ENCODE results near the gene TEDC1.

Gene TEDC1

DNA sequence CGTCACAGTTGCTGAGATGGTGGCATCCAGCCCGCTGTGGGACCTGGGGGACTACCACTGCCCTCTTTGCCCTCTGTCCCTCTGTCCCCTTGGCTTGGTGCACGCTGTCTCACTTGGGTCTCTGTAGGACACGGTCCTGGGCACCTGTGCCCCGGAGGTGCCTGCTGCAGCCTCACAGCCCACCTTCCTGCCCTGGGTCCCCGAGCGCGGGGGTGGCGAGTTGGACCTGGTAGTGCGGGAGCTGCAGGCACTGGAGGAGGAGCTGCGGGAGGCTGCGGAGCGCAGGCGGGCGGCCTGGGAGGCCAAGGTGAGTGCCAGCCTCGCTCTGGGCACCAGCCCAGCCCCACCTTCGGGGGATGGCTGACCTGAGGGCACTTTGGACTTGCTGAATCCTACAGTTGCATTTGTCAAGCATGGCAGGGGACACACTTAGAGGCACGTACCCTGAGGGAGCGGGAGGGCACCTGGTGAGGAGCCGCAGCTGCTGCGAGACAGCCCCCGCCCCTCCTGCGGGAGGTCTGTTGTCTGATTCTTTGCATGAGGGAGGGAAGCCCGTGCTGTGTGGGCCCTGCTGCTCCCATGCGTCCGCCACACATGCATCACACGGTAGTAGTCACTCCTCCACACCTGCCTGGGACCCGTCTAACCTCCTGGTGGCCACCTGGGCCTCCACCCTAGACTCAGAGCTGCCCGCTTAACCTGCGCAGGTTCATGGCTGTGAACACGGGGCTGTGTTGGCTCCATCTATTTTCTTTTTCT is 6.8 kb downstream of the TEDC1 start:
- DNase-seq (ENCODE audit: low read depth): no peak

DNA sequence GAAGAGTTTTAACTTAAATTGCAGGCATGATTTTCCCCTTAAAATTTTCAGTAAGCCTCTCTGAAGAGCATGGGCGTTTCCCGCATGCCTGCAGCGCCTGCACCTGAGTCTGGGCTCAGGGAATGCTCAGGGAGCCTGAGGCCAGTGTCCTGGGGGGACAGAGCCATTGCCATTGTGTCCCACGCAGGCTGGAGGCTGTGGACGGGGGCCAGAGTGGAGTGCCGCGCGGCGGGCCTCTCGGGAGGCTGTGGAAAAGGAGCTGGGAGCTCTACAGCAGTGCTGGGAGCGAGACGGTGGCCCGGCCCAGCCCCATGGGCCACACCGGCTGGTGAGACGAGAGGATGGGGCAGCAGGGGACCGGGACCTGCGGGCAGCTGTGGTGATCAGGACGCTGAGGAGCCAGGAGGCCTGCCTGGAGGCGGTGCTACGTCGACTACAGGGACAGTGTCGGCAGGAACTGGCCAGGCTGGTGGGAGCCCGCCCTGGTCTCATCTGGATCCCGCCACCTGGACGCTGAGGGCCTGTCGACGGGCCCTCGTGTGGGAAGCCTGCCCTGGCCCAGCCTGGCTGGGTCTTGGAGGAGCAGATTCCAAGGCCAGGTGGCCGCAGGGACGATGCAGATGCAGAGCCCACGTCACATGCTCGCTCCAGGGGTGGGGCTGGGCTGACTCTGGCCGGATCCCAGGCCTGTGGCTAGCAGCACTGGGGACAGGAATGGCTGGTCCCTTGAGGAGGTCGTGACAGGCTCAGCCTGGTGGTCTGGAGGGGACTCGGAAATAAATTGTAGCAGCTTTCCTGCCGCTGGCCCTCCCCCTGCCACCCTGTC is 7.6 kb downstream of the TEDC1 start:
- no peak for DNase-seq (ENCODE audit: low read depth)

DNA sequence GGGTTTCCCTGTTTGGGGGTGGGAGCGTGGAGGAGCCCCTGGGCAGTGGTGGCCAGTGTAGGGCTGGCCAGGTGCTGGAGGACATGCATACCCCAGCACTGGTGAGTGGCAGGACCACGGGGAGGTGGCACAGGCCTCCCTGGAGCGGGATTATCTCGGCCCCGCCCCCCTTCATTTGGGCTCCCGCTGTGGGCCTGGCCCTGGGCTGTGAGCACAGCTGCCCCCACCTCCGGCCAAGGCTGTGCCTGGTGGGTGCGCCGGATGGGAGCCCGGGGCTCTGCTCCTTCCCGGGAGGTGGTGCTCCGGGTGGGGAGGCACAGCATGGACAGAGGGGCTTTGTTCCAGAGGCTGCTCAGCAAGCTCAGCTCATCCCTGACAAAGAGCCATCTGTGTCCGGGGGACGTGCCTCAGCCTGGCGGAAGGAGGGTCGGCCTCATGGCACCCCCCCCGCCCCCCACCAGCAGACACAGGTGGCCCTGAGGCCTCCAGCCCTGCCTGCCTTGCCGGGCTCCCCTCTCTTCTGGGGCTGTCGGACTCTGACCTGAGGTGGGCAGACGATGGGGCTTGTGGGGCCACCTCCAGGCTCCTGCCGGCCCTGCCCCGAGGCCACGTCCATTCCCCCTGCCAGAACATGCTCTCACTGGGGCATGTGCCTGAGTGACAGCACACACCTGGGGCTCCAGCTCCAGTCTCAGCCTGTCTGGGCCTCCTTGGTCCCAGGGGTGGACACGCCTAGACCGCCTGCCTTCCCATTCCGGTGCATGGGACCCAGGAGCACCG is 8.4 kb downstream of the TEDC1 start:
- no peak for DNase-seq (ENCODE audit: low read depth)

DNA sequence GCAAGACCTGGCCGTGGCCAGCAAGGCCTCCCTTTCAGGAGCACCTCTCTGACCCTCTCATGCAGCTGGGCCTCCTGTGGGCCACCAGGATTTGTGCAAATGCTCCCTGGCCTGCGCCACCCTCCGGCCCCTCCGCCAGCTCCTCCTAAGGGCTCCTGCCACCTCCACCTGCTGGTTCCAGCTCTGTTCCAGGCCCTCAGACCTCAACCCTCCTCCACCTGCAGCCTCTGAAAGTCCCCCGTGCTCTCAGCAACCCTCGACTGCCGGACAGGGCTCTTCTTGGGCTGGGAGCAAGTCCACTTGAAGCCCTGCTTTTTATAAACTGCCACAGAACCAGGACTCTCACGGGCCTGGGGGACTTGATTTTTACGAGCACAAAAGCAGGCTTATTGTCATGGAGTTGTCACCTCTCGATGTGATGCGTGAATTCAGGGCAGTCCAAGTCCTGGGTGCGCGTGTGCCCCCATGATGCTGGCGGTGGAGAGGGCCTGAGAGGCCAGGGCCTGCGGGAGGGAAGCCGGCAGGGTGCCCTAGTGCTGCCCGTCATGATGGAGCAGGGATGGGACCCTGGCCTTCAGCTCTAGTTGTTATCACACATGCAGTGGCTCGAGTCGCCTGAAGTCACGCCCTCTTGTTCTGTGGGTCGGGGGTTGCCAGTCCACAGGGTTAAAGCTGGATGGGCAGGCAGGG is 9.1 kb downstream of the TEDC1 start:
- no peak for DNase-seq (ENCODE audit: low read depth)

DNA sequence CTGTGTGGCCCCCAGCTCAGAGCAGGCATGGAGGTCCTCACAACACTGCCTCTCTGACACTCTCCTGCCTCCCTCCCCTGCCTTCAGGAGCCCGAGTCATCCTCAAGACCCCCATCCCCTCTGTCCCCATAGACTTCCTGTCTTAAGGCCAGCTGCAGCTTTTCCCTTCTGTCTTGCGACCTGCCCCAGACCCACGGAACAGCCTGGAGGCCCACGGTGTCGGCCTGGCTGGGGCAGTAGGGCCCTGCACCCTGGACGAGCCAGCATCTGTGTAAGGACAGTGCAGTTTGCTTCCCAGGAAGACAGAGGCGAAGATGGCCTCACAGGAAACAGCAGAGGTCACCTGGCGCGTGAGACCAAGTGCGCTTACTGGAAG is 9.7 kb downstream of the TEDC1 start:
- no peak for DNase-seq (ENCODE audit: low read depth)

DNA sequence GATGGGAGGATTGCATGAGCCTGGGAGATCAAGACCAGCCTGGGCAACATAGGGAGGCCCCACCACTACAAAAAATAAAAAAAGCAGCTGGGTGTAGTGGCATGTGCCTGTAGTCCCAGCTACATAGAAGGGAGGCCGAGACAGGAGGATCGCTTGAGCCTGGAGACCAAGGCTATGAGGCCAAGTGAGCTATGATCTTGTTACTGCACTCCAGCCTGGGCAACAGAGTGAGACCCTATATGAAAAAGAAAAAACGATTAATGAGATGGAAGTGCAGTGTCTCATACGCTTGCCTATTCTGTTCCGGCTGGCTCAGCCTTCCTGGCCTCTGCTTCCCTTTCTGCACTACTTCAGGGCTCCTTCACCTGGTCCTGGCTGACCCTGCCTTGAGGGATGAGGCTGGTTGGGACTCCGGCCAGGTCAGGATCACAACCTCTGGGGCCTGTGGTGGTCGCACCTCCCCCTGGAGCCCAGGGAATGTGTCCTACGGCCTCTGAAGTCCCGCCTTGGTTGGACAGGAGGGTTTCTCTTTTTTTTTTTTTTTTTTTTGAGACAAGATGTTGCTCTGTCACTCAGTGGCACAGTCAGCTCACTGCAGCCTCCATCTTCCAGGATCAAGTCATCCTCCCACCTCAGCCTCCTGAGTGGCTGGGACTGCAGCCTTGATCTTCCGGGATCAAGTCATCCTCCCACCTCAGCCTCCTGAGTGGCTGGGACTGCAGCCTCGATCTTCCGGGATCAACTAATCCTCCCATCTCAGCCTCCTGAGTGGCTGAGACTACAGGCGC is 10.7 kb downstream of the TEDC1 start:
- no peak for DNase-seq (ENCODE audit: low read depth)

DNA sequence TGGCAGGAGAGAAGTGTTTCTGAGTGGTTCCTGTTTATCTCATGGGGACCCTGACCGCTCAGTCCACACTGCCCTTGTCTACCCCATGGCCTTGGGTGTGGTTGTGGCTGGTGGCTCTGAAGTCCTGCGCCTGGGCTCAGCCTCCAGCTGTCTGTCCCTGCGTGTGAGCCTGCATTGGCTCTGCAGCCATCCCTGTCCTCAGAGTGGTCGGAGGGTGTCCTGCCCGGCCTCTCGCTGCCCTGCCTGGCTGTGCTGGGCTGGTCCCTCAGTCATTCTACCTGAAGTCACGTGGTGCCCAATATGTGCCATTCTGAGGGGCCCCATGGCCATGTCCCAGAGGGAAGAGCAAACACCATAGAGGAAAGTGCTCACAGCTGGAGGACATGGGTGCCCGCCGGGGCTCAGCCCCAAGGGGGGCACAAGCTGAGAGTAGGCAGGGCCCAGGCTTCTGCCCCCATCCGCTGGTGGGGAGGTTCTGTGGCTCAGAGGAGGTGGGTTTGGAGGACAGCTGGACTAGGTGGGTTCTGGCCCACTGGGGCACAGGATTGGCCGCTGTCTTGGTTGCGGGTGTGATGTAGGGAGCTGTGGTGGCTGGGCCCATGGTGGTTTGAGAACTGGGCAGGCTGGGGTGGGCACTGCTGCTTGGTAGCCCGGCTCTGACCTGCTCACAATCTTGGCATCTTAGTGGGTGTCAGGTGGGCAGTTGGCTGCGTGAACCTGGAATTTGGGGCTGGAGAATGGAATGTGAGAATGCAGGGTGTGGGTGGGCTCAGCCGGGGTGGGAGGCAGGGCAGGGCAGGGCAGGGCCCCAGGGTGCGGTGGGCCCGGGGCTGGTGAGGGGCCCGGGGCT is 11.6 kb downstream of the TEDC1 start:
- no peak for DNase-seq (ENCODE audit: low read depth)

DNA sequence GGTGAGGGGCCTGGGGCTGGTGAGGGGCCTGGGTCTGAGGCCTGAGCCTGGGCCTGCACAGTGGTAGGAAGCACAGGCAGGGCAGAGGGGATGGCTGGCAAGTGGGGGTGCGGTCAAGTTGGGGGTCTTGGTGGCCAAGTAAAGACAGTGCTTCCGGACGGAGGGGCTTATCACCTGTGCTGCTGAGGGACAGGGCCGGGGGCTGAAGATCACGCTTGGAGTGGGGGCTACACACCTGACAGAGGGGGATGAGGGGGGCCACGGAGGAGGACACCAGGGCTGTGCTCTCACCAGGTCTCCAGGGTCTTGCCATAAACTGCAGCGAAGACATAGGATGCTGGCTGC is 12.2 kb downstream of the TEDC1 start:
- DNase-seq (ENCODE audit: low read depth): no peak

DNA sequence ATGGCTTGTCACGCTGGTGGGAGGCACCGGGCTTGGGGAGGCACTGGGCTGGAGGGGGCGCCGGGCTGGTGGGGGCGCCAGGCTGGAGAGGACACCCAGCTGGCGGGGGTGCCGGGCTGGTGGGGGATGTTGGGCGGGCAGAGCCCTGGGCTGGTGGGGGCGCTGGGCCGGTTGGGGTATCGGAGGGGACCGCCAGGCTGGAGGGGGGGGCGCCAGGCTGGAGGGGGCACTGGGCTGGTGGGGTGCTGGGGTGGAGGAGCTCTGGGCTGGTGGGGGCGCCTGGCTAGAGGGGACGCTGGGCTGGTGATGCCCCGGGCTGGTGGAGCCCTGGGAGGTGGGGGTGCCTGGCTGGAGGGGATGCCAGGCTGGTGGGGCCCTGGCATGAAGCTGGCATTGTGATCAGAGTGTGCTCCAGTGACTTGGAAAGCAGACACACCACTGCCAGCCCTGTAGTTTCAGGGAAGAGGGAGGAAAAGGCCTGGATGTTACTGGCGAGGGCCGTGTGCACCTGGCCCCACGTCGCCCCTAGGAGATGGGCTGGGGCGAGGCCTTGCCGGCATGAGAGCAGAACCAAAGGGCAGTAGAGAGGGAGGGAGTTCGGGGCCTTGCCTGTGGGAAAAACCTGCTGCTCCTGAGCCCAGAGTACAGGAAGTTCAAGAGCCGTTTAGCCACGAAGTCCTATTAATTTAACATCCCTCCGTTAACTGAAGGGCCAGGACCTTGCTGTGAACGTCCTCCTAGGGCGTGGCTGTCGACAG is 13.1 kb downstream of the TEDC1 start:
- DNase-seq (ENCODE audit: low read depth): no peak

DNA sequence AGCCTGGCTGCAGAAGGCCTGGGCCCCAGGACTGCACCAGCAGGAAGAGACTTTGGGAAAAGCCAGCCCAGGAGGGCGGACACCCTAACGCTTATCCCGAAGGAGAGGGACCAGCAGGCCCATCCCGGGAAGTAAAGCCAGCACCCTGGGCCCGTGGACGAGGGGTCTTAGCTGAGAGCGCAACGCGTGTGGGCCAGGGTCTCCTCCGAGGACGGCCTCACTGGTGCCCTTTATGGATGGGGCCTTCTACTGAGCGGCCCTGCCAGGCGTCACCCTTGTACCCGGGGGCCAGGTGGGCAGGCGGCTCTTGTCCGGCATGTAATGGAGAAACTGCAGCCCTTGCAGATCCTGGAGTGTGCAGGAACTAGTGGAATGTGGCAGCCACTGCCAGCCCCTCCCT is 14.1 kb downstream of the TEDC1 start:
- no peak for DNase-seq (ENCODE audit: low read depth)

DNA sequence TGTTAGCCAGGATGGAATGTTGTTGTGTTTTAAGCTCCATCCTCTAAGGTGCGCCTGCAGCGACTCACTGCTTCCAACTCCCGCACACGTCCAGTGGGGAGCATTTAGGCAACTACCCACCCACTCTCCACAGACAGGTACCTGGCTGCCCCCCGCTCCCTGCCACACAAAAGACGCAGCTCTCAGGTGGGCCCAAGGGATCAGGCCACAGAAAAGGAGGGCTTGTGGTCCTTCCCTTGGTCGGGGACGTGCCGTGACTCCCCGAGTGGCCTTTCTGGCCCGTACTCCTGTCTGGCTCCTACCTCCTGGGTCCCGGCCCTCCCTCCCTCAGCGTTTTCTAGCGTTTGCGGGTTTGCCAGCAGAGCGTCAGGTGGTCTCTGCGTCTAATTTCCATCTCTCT is 16.2 kb downstream of the TEDC1 start:
- DNase-seq (ENCODE audit: low read depth): no peak

DNA sequence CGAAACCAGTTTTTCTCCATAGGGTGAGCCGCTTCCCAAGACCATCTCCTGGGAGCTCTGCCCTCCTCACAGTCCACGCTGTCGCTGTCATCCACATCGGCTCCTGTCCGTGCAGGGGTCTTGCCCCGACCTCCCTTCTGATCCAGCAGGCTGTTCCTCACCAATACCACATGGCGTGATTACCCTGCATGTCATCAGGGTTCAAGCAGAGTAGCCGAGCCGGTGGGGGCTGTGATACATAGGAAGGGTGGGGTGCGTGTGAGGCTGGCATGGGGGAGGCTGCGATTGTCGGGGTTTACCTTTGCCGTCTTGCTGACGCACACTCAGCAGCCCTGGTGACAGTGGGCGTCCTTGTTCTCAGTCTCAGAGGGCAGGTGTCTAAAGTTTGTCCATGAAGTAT is 17.0 kb downstream of the TEDC1 start:
- no peak for DNase-seq (ENCODE audit: low read depth)

DNA sequence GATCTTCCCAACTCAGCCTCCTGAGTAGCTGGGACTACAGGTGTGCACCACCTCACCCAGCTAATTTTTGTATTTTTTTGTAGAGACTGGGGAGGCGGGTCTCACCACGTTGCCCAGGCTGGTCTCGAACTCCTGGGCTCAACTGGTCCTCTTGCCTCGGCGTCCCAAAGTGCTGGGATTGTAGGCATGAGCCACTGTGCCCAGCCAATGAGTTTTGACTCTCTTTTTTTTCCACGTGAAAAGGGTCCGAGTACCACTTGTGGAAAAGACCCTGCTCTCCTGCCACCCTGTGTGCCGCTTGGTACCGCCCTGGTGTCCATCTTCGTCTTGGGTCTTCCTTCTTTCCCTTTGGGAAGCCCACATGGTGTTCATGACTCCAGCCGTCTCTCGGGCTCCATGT is 17.6 kb downstream of the TEDC1 start:
- DNase-seq (ENCODE audit: low read depth): no peak

DNA sequence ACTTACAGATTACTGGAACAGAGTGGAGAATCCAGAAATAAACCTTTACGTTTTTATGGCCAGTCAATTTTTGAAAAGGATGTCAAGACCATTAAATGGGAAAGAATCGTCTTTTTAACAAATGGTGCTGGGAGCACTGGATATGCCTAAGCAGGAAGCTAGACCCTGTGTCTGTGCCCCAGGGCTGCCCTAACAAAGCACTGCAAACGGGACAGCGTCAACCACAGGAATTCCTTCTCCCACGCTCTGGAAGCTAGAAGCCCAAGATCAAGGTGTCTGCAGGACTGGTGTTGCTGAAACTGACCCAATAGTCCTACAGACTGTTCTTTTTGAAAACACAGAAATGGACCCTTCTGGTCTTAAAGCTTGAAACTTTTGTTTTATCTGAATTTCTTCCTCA is 26.1 kb downstream of the TEDC1 start:
- DNase-seq (ENCODE audit: low read depth): no peak

DNA sequence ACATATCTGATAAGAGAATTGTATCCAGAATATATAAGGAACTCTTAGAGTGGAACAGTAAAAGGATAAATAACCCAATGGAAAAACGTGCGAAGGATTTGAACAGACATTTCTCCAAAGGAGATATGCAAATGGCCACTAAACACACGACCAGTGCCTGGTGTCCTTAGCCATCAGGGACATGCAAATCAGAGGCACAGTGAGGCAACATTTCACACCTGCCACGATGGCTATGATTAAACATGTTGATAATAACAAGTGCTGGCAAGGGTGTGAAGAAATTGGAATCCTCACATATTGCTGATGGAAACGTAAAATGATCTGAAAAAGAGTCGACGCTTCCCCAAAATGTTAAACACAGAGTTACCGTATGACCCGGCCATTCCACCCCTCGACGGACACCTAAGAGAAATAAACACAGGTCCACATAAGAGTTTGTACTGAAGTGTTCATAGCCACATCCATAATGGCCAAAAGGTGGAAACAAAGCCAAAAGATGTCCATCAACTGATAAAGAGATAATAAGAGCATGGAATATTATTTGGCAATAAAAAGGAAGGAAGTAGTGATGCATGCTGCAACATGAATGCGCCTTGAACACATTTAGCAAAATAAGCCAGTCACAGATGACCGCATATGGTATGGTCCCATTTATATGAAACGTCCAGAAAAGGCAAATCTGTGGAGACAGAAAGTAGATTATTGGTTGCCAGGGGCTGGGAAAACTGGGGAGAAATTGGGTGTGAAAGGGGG is 29.1 kb downstream of the TEDC1 start:
- DNase-seq (ENCODE audit: low read depth): no peak

DNA sequence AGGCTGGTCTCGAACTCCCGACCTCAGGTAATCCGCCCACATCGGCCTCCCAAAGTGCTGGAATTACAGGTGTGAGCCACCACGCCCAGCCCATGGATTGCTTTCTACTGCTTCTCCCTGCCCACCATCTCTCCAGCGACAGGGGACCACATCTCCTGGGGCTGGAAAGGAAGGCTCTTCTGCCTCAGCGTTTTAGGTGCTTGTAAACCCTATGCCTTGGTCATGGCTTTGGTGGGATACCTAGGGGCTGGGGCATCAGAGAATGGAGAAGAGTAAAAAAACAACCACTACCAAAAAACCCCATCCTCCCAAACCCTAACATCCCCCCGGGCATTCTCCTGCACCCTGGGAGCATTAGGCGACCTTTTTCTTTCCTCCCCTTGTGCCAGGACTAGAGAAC is 34.3 kb downstream of the TEDC1 start:
- no peak for DNase-seq (ENCODE audit: low read depth)

DNA sequence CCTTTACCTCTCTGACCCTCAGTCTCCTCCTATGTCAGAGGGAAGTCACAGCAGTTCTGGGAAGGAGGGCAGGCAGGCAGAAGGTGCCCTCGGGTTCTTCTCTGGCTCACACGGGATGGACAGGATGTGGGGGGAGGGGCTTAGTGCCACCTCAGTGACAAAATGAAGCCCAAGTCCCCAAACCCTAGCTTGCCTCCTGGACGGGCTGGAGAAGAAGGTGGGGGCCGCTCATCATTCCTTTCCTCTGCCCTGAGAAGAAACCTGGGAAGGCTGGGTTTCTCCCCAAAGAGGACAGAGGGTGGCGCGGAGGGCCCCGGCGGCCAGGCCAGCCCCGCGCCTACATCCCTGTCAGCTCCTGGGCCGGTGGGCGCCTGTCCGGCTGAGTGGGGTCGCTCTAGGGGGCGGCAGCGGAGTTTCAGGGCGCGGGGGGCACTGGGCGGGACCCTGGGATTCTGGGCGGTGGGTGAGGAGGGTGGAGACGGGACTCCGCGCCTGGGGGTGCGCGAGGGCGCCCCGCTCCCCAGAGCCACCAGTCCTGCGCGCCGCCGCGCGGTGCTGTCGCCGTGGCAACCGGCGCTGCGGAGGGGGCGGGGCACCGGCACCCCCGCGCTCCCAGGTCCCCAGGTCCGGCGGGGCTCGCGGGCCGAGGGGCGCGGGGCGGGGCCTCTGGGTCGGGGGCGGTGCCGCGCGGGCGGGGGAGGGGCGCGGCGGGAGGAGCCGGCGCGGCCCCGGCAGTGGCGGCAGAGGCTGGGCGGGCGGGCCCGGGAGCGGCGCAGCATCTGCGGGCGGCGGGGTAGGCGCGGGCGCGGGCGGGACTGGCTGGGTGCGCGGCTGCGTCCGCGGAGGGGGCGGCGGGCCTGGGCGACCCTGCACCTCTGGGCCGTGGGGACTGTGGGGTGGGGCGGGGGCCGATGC is 35.1 kb downstream of the TEDC1 start, which contains the start of gene TMEM121:
TSS of gene TMEM121 (plus strand) at position 723 of the 915 bp plus-strand sequence. CDS start 2,252 bp downstream, outside the sequence.
- DNase-seq (ENCODE audit: low read depth): no peak
